Activated CD8-positive, alpha-beta memory T cell treated with anti-CD3 and anti-CD28 coated beads, Interleukin-2, amount 50 U/mL, for 4 hours (primary cell): ENCODE data around the gene OXCT1.
"Not testable (repeated sequence)": the region's sequence is repeated elsewhere in the genome, so short reads cannot be mapped to it uniquely, and the experiment has no call there.

Experiments used
- DNase-seq: peaks from one replicate; pipeline ENCODE4 v3.0.0-alpha.2; 2020

The OXCT1 gene

GRCh38 chr5:41871852-41872251 lies 1.6 kb upstream of the OXCT1 start:
- no peak for DNase-seq

GRCh38 chr5:41870627-41871048 lies 413 bp upstream of the OXCT1 start:
- DNase-seq: no peak

GRCh38 chr5:41869151-41869723 lies 988 bp downstream of the OXCT1 start:
- peak; percentile 15 for DNase-seq

GRCh38 chr5:41863871-41864486 lies 6.2 kb downstream of the OXCT1 start:
- no peak for DNase-seq

- no peak for DNase-seq
These were observed 11.3 kb downstream of the OXCT1 start for GRCh38 chr5:41858890-41859289.

GRCh38 chr5:41857989-41858388 lies 12.2 kb downstream of the OXCT1 start:
- no peak for DNase-seq

- peak; percentile 45 for DNase-seq
These were observed 13.4 kb downstream of the OXCT1 start for GRCh38 chr5:41856644-41857491.

- DNase-seq: no peak
These were observed 17.9 kb downstream of the OXCT1 start for GRCh38 chr5:41852293-41852692.

GRCh38 chr5:41851116-41851515 lies 19.1 kb downstream of the OXCT1 start:
- no peak for DNase-seq

- no peak for DNase-seq
These were observed 21.2 kb downstream of the OXCT1 start for GRCh38 chr5:41848983-41849382.

GRCh38 chr5:41845751-41846150 lies 24.5 kb downstream of the OXCT1 start:
- DNase-seq: not testable (repeated sequence)

GRCh38 chr5:41844502-41844901 lies 25.7 kb downstream of the OXCT1 start:
- DNase-seq: no peak

- DNase-seq: no peak
These were observed 26.5 kb downstream of the OXCT1 start for GRCh38 chr5:41843456-41844370.

- DNase-seq: no peak
These were observed 27.4 kb downstream of the OXCT1 start for GRCh38 chr5:41842777-41843176.

- DNase-seq: no peak
These were observed 28.9 kb downstream of the OXCT1 start for GRCh38 chr5:41841325-41841724.

GRCh38 chr5:41840251-41840650 lies 30.0 kb downstream of the OXCT1 start:
- DNase-seq: no peak

GRCh38 chr5:41837793-41838192 lies 32.4 kb downstream of the OXCT1 start:
- no peak for DNase-seq

GRCh38 chr5:41835645-41836044 lies 34.6 kb downstream of the OXCT1 start:
- peak; percentile 26 for DNase-seq

- no peak for DNase-seq
These were observed 35.7 kb downstream of the OXCT1 start for GRCh38 chr5:41834506-41834905.

- no peak for DNase-seq
These were observed 37.8 kb downstream of the OXCT1 start for GRCh38 chr5:41832430-41832829.

- no peak for DNase-seq
These were observed 39.1 kb downstream of the OXCT1 start for GRCh38 chr5:41831155-41831554.

- no peak for DNase-seq
These were observed 42.4 kb downstream of the OXCT1 start for GRCh38 chr5:41827792-41828191.

- no peak for DNase-seq
These were observed 48.2 kb downstream of the OXCT1 start for GRCh38 chr5:41822036-41822435.
